HG03439 (cell line): ENCODE results near the gene OTOP2.

Source experiments
- ATAC-seq: cut with Tn5 transposase; IDR thresholded peaks from one replicate; pipeline ENCODE4 v1.9.1; 2021; ENCODE audit warnings: mild to moderate bottlenecking, moderate library complexity; ENCODE audit not compliant: unreplicated experiment

Gene OTOP2

DNA sequence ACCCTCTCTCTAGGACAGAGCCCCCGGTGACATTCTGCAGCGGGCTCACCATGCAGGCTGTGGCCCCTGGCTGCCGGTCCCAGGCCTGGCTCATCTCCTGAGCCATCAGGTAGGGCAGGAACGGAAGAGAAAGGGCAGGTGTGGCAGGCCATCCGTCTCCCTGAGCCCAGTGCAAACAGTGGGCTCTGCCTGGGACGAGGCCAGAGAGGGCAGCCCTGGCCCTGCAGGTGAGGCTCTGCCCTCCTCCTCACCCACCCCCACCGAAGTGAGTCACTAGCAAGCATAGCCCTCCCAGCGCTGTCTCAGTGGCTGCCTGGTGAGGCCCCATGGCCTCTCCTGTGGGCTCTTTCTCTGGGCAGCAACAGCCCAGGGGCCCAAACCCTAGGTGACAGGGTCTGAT lies 26.1 kb downstream of the OTOP2 start:
- no peak for ATAC-seq

- no peak for ATAC-seq
These were observed 27.0 kb downstream of the OTOP2 start for GRCh38 chr17:74951065-74951464.

DNA sequence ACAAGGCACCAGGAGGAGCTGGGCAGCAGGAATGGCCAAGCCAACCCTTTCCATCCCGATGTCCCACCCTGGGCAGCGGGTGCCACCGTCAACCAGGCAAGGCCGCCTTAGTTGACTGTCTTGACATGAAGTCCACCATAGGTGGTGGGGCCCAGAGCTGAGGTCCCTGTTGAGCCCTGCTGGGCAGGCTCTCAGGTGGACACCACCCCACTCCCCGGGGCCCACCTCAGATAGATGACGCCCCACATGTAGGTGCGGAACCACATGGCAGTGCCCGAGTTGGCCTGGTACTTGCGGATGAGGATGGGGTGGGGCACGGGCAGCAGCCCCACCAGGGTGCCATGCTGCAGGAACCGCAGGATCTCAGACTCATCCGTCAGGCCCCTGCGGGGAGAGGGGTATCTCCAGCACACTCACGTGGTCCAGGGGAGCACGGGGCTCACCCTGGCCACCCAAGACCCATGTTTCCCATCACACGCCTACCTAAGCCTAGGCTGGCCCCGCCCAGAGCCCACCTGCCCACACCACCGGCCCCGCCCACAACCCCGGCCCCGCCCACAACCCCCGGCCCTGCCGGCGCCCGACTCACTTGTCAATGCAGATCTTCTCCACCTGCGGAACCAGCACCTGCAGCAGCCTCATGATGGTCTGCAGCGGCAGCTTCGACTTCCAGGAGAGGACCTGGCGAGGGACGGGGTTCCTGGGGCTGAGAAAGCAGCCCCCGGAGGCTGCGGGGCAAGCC lies 27.8 kb downstream of the OTOP2 start:
- ATAC-seq, result no peak

DNA sequence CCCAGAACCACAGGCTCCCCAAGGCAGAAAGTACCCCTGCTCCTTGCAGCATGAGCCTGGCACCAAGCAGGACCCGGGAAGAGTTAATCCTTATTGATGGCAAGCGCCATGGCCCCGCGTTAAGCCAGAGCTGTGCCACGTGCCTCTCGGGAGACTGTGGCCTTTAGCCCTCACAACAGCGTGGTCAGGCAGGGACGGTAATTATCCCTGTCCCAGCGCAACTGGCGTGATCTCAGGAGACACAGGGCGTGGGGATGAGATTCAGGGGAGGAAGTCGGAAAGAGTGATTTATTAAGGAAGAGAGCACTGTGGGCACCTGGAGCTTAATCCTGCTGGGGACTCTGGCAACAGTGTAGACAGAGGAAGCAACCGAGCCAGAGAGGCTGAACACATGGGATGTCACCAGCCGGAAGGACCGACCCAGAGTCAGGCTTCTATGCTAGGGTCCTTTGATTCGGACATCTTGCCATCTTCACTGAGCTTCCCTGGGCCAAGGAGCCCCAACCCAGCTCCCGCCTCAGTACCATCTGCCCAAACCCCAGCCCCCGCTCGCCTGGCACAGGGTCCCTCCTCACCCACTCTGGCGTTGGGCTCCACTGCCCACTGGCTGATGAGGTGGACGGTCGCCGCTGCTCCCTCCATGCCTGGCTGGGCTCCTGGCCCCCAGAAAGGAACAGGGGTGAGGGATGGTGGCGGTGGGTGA lies 28.5 kb downstream of the OTOP2 start:
- ATAC-seq, result no peak

GRCh38 chr17:74953134-74953687 lies 29.1 kb downstream of the OTOP2 start:
- ATAC-seq, result no peak

DNA sequence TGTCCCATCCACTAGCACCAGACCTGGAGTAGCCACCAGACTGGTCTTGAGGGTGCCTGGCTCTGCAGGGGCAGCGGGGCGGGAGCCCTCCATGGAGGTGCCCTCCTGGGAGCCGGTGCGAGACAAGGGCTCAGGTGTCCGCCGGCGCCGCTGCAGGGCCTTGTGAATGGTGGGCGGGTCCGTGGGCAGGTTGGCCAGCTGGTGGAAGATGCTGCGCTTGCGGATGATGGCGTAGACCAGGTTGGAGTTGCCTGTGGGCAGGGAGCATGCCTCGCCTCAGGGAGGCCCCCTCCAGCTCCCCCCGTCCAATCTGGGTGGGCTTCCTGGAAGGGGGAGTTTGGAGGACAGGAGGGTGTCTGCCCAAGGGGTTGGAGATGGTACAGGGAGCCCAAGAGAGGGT lies 30.0 kb downstream of the OTOP2 start:
- ATAC-seq, result no peak

DNA sequence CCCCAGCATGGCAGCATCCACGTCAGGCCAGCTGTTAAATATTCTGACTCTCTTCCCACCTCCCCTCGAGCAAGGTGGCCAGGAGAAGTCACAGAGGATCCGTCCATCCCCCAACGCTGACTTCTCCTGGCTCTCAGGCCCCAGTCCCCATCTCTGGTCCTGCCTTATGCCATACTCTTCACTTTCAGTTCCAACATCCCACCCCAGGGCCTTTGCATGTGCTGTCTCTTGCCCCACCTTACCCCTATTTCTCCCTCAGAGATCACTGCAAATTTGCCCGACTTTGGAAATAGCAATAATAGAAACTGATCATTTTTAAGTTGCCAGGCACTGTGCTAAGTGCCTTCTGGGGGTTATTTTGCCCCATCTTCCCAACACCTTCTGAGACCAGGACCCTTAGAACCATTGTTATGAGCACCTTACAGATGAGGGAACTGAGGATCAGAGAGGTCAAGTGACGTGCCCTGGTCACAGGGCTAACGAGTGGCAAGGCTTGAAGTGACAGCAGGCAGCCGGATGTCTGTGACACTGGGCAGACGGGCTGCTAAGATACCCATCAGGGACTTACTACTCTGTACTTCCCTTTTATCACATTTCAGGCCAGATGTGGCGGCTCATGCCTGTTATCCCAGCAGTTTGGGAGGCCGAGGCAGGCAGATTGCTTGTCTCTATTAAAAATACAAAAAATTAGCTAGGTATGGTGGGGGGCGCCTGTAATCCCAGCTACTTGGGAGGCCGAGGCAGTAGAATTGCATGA lies 30.8 kb downstream of the OTOP2 start:
- ATAC-seq, result no peak

- ATAC-seq, result no peak
These were observed 32.0 kb downstream of the OTOP2 start for GRCh38 chr17:74956093-74956492.

- ATAC-seq, result no peak
These were observed 34.1 kb downstream of the OTOP2 start for GRCh38 chr17:74957935-74958740.

DNA sequence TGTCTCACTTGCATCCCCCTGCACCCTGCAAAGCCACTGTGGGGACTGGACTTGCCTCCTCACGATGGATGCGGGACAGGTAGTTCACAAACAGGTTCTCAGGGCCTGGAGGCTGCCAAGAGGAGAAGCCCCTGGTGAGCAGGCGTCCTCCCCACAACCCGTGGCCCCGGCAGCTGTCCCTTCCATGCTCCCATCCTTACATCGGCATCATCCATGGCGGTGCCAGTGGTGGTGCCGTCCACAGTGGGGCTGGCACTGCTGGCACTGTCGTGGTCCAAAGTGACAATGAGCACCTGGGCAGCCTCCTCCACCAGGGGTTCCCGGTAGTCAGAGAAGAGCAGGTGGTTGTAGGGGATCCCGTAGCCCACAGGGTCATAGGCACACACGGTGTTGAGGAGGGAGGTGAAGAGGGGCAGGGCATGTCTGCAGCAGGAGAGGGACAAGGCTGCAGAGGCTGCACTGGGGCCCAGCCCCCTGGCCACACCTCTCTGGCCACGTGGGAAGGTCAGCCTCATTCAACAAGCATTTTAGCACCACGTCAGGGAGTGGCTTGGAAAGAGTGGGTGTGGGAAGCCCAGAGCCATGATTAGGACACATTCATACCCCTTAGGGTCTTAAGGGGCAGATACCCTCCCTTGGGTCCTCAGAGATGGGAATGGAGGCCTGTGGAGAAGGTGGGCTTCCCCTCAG lies 35.9 kb downstream of the OTOP2 start:
- ATAC-seq, result no peak

DNA sequence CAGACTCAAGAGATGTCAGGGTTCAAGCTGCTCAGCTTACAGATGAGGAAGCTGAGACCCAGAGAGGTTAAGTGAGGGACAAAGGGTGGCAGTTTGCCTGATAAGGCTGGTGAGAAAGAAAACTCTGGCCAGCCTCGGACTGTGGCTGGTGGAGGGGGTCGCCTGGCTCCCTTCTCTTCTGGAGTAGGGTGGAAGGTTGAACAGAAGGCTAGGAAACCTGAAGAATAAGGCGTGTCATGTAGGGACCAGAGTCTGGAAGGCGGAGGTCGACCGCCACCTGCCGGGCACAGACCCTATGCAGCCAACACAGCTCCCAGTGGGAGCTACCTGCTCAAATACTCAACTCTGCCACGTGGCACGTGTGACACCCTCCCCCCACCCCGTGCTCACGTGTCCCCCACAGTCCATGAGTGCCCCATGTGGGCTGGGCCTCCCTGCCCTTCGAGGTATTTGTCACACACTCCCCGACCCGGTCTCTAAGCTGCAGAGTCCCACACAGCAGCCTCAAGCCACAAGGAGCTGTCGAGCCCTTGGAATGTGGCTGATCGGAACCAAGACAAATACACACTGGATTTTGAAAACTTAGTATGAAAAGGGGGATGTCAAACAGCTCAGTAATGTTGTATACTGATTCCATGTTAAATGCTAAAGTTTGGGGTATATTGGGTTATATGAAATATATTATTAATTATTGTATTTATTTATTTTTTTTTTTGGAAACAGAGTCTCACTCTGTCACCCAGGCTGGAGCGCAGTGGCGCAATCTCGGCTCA lies 36.7 kb downstream of the OTOP2 start:
- no peak for ATAC-seq

DNA sequence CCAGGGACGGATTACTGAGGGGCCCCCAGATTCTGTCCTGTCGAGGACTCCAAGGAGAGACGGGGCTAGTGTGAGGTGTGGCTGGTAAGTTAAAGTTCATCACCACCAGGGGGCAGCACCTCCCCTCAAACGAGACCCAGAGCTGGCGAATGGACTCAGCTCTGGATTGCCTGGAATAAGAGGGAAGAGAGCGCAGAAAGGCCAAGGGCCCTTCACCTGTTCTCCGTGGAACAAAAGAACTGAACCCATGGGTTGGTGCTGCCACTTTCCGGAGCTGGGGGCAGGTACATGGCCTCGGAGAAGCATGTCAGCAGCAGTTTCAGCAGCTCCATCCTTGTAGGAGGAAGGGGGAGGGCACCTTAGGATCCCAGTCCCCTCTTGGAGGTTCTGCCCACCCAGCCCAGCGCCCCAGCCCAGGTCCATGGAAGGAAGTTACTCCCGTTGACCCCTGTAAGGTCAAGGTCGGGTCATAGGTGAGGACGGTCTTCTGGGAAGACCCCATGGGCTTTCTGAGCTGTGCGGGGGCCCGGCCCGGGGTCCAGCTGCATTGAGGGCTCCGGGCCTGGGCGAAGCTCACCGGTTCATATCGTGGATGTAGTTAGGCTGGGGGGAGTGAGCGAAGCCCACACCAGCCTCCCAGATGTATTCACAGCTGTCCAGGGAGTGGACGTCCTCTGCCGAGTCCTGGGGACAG lies 37.7 kb downstream of the OTOP2 start:
- no peak for ATAC-seq

DNA sequence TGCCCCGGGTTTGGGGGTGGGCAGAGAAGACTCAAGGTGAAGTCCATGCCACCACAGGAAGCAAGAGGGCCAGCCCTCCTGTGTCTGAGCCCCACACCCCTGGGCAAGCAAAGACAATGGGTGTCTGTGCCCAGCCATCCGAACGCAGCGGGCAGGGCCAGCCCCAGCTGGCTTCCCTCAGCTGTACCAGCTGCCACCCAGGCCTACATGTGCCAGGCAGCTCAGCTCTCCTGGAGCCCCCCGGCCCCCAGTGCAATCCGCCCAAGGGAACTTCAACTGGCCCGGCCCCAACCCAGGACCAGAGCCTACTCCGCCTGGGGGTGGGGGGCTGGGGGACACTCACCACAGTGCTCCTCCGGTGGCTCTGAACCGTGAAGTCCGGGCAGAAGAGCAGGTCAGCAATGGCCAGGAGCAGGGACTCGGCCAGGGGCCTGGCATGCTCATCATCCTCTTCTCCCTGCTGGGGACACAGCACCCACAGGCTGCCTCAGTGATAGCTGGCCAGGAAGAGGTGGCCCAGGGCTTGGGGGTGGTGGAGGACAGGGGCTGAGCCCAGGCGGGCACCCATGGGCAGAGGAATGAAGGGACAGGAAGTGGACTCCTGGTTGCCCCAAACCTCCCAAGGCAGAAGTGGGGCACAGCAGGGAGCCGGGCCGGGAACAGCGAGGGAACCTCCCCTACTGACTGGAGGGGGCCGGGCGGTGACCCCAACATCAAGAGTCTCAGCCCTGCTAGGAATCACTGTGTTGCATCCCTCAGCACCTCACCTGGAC lies 38.7 kb downstream of the OTOP2 start:
- no peak for ATAC-seq

DNA sequence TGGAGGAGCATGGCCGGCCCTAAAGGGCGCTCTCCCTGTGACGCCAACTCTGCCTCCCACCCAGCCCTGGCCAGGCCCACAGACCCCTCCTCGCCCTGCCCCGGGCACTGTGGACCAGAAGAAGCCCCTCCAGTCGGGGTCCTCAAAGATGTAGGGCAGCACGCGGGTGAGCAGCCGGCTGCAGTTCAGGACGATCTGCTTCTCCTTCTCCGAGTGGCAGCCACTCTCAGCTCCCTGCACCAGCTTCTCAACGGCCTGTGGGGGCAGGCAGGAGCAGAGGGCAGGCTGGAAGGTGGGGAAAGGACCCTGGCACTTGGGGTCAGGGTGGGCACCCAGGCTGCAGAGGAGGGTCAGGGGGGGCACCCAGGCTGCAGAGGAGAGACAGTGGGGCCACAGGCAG lies 39.6 kb downstream of the OTOP2 start:
- ATAC-seq, result no peak

GRCh38 chr17:74964246-74964761 lies 40.2 kb downstream of the OTOP2 start:
- ATAC-seq, result no peak

DNA sequence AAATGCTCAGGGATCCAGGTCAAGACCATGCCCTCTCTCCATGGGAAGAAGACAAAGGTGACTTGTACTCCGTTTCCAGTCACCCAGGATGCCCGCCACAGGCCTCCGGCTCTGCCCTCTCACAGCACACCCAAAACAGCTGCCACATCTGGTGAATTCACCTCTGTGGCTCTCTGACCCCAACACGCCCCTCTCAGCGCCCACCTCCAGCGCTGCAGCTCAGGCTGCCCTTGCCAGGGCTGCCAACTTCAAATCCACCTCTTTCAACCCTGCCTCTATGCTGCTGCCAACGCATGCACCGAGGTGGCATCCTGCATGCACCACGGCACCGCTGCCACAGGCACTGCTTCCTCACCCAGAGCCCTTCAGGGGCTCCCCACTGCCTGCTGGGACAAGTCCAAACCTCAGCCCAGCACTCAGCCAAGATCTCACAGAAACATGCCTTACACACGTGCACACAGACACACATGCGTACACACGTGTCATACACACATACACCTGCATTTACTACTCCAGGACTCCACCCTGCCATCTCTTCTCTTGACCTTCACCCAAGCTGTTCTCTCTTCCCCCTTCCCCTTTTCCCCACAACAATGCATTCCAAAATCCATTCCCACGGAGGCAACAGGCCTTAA lies 41.0 kb downstream of the OTOP2 start:
- ATAC-seq, result no peak

GRCh38 chr17:74968361-74968780 lies 44.3 kb downstream of the OTOP2 start:
- no peak for ATAC-seq
